GM19239 (cell line): ENCODE measurements around the gene RASSF10.

Experiments
- DNase-seq: peaks from one replicate; pipeline ENCODE4 v3.0.0; 2011; ENCODE audit warnings: low spot score; ENCODE audit not compliant: insufficient read length
- FAIRE-seq: peaks from 2 replicates; lab custom pipeline; 2011; peaks lifted over from hg19 to GRCh38; lab: Jason Lieb, UNC

Gene RASSF10

DNA sequence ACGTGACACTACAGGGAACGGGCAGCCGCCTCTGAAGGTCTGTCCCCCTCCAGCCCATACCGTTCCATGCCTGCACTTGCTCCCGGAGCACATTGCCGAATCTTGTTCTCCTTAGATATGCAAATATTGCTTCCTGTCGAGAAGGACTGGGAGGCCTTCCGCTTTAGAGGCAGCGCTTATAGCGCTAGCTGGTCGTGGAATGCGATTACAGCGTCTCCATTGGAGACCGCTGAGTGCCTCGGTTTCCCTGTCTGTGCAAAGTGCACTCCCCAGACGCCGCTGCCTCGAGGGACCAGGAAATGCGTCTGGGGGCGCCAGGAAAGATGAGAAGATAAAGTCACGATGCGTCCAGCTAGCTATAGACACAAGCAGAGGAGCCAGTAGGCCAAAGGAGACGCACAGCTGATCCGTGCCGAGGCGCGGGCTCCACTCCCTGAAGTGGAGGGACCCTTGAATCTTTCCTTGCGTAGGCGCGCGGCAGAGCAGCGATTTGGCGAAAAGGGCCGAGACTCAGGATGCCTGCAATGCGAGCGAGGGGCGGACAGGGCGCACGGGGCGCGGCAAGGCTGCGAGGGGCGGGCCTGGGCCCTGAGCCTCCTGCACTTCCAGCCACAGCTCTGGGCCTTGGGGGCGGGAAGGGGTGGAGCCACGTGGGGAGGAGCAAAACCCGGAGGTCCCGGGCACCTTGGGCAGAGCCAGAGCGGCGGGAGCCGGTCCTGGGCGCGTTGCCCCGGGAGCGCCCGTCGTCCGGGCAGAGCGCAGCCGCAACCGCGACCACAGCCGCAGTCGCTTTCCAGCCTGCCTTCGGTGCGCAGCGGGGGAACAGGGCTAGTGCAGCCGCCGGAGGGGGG, at the start of gene RASSF10:
TSS of gene RASSF10 (plus strand) at position 692 of the 851 bp plus-strand sequence. CDS start 261 bp downstream, outside the sequence.
- no peak for FAIRE-seq
- peak; percentile 57 for DNase-seq

DNA sequence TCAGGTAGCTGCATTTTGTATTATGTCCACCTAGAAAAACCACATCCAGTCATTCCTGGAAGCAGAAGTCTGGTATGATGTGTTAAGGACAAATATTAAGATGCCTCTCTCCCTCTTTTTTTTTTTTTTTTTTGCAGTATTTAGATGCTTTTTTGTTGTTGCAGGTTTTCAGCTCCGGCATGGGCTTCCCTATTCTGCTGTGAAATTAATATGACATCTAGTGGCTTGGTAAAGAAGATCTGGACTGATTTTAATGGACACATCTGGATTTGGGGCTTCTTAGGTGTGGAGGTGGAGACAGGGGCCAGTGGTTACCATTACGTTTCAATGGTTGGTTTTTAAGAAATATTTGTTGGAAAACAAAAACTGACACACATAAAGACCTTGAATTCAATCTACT, 47.5 kb upstream of the RASSF10 start:
- DNase-seq (no peak), FAIRE-seq (no peak)

DNA sequence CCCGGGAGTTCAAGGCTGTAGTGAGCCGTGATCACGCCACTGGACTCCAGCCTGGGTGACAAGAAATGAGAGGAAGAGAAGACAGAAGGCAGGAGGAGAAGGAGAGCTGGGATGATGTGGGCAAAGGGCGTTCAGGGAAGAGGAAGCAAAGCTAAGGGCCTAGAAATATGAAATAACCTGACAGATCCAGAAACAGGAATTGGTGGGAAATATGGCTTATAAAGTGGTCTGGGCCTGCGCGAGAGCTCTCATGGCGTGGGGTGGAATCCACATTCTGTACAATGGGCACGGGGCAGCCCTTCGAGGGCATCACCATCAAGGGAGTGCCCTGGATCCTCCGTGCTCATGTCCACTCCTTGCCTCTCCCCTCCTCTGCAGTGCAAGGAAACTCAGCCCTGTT, 46.8 kb upstream of the RASSF10 start:
- DNase-seq (no peak), FAIRE-seq (no peak)

DNA sequence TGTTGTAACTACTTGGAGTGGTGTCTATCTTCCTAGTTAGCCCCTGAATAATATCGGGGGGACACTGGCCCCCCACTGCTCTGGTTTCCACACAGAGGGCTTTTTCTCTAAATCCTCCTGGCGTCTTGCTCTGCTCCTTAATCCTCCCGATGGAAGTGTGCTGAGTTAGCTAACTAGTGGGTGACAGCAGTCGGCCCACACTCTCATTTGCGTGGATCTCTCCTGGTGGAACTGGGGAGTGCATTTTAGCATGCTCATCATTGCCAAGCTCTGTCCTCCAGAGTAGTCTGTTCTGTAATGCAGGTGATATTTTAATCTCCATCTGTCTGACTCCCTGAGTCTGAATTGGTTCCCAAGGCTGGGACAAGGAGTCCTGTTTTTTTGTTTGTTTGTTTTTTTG, 46.1 kb upstream of the RASSF10 start:
- FAIRE-seq (no peak), DNase-seq (no peak)

DNA sequence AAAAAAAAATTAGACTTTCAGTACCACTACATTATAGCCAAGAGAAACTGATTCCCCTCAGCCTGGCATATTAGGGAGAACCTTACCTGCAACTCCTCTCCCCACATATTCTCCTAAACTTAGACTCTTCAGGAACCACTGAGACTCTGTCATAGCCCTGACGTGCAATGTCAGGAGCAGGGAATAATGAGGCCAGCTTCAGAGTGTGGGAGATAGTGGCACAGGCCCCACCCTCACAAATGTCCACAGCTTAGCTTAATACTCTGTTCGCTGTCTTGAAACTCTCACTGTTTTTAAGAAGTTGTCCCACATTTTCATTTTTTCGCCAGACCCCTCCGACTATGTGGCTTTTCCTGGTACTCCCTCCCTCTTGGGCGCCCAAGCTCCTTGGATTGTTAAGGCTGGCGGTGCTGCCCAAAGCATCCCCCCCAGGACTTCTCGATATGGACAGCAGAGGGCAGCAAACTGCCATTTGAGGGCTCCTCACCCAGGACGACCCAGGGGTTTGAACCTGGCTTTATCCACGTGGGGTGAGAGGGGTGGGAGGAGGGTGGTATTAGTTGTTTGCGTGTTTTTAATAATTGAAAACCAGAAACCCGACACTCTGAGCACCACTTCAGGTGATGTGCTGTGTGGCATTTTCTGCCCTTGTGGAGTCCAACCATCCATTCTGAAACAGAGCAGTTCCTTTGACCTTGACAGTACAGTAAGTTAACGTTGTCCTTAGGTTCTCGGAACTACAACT, 45.2 kb upstream of the RASSF10 start:
- DNase-seq = peak; percentile 77
- FAIRE-seq = peak; percentile 86

DNA sequence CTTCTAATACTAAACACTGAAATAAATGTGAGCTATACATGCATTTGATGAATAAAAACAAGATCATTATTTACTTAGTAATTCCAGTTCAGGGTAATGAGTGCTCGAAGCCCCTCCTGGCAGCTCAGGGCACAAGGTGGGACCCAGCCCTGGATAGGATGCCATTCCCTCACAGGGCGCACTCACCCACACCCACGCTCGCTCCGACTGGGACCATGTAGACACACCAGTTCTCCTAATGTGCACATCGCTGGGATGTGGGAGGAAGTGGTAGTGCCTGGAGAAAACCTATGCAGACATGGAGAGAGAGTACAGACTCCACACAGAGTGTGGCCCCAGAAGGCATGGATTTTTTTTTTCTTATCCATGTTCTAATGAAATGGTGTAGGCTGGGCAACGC, 44.5 kb upstream of the RASSF10 start:
- no peak for FAIRE-seq
- DNase-seq = no peak

DNA sequence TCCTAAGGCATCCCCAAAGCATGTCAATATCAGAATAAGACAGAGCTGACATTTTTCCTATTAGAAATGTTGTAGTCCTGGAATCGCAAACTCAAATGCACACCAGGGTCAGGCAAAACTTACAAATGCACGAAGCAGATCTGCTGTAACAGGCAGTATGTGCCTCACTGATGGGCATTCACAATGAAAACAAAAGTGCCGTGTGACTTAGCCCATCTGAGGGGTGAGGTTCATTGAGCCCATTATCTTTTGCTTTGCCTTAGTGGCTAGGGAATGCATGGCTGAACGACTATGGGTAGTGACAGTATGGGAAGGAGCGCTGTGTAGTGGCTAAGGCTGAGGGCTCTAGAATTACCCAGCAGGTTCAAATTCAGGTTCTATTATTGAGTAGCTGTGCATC, 43.1 kb upstream of the RASSF10 start:
- FAIRE-seq (no peak), DNase-seq (no peak)

DNA sequence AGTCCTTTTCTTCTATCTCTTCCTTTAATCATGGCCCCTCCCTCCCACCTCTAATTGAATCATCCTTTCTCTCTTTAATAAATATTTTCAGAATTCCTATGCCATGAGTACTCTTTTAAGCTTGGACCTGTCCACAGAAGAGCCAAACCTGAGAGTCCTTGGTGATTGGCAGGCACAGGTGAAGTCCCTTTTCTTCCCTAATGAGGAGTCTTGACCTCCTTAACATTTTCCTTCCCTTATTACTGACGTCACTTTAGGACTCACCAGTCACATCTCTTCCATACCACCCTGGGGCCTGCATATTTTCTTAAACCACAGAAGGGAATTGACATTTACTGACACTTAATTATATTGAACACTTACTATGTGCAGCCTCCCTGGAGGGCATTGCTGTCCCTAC, 41.0 kb upstream of the RASSF10 start:
- no peak for FAIRE-seq
- DNase-seq = no peak

DNA sequence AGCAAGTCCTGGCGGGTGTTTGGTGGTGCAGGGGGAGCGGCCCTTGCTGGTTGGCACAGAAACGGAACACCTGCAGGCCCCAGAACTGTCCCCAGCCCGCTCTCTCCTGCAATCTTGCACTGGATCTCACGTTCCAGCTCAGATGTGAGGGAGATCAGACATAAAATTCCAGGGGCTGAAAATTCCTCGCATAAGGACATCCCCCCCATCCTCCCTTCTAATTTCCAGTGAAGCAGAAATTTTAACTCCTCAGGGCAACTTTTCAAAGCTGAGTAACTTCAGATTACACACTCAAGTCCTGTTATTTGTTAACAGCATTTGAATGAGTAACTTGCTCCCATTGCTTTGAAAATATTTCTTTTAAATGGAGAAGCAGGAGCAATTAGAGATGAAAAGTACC, 40.3 kb upstream of the RASSF10 start:
- no peak for DNase-seq
- no peak for FAIRE-seq

DNA sequence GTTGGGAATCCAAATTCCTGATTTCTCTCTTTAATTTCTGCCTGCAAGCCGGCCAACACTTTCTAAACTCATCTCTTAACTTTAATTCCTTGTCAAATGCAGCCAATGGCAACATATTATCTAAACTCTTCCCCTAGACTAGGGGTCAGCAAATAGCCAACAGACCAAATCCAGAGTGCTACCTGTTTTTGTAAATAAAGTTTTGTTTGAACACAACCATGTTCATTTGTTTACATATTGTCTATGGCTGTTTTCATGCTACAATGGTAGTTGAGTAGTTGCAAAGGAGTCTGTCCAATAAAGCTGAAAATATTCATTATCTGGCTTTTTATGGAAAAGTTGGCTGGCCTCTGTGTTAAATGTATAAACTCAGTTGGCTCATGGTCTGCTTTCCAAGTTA, 37.2 kb upstream of the RASSF10 start:
- FAIRE-seq (no peak), DNase-seq (no peak)

DNA sequence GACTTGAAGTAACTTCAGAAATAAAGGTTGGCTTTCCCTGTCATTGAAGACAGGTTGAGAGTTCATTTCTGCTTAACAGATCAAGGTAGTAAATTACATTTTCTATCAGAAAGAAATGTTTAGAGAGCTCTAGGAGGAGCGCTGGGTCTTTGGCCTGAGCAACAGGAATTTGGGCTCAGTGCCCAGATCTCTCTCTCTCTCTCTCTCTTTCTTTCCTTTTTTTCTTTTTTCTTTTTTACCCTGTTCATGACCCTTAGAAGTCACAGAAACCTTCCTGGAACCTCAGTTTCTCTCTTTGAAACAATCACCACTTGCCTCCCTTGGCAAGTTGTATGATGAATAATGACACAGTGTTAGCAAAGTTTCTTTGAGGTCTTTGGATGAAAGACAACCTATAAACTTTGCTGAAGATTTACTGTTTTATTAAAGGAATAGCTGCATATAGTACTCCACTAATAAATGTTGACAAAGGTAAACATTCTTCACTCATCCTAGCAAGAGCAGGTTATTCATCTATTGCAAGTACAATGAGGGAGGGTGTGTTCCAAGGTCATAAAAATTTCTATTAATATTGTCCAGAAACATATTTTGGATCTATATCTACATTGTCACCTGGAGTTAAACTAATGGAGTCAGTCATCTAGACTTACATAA, 35.5 kb upstream of the RASSF10 start:
- DNase-seq = no peak
- no peak for FAIRE-seq

DNA sequence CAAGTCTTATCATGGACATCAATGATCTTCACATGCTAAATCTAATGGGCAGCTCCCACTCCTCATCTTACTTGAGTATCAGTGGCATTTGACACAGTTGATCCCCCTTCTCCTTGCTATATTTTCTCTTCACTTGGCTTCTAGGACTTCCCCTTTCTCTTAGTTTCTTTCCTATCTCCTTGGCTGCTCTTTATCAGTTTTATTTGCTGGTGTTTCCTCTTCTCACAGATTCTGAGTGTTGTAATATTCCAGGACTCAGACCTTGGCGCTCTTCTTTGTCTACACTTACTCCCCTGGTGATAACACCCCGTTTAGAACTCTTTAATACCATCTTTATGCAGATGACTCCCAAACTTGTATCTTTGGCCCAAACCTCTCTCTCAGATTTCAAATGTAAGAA, 33.9 kb upstream of the RASSF10 start:
- FAIRE-seq (no peak), DNase-seq (no peak)

DNA sequence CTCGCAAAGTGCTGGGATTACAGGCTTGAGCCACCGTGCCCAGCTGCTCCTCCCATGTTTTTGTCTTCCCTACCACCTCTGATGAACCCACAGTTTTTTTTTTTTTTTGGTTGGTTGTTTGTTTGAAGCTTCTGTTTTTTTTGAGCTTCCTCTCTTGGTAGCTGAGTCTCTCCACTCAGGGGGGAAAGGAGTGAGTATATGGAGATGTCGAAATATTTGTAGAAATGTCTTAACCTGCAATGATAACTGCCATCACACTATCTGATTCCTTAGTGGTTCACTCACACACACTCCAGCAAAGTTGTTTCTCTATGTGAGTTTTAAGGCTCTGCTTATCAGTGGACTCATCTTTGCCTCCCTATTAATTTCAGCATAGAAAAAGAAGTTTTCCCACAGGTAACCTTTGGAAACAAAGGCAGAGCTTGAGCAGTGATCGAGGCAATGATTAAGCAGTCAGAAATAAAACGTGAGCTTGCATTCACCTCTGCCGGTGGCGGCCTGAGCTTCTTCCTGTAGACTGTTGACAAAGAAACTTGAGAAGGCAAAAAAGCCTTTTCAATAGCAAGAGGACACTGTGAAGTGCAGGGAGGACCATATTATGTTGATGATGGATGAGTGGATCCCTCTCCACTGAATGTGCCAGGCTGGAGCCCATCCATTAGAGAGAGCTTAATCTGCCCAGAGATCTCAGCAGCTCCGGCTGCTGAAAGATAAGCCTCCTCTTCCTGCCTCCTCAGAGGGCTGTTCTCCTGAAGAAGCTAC, 29.0 kb upstream of the RASSF10 start:
- FAIRE-seq (no peak), DNase-seq (no peak)

DNA sequence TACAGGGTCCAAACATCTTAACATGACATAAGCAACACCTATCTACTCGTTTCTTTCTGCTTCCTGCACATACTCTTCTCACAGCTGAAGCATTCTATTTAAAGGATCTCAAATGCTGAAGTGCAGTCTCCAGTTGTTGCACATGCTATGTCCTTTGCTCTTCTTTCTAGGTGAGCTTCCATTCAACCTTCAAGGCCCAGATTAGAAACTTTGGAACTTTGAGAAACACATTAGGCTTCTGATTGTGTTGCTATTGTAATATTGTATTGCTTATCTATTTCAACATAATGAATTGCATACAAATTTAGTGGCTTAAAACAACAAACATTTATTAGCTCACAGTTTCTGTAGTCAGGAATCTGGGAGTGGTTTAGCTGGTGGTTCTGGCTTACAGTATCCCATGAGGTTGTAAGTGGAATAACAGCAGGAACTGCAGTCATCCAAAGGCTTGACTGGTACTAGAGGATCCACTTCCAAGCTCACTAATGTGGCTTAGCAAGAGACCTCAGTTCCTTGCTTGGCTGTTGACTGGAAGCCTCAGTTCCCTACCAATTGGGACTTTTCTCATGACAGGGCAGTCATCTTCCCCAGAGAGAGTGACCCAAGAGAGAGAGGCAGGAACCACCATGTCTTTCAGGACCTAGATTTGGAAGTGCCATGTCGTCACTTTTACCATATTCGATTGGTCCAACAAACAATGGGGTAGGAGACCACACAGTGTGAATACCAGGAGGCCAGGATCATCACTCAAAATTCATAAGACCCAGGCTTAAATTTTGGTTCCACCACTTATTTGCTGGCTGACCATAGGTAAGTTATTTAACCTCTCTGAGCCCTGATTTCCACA, 27.2 kb upstream of the RASSF10 start:
- no peak for FAIRE-seq
- DNase-seq = no peak

DNA sequence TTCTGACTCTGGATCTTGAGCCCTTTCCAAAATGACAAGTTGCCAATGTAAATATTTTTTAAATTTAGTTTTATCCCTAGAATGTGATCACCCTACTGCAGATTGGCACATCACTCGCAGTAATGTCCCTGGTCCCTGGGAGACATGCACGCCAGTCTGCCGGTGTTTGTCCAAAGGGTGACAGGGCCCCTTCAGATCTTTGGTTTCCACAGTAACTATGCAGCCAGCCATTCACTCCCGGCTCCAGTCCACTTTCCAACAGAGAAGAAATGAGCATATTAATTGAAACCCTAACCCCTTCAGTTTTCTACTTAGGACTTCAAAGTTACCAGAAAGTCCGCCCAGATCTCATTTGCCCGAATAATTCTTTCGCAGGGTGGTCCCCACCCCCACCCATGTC, 25.8 kb upstream of the RASSF10 start:
- DNase-seq (no peak), FAIRE-seq (no peak)

DNA sequence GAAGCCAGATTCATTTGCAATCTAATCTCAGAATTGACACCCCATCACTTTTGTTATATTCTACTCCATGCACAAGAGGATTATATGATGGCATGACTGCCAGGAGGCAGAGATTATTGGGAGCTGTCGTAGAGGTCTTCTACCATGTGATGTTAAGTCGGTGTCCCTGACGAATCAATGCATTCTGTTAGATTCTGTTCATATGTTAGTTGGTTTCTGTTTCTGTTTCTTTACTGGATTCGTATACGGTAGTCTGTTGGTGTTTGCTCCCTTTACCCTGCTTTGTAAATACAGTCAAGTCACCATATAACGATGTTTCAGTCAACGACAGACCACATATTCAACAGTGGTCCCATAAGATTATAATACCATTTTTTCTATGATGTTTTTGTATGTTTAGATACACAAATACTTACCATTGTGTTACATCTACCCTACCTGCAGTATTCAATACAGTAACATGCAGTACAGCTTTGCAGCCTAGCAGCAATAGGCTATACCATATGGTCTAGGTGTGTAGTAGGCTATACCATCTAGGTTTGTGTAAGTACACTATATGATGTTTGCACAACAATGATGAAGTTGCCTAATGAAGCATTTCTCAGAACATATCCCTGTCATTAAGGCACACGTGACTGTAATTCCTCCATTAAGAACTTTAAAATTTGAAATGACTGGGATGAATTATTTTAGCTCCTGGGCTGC, 22.8 kb upstream of the RASSF10 start:
- no peak for FAIRE-seq
- no peak for DNase-seq

DNA sequence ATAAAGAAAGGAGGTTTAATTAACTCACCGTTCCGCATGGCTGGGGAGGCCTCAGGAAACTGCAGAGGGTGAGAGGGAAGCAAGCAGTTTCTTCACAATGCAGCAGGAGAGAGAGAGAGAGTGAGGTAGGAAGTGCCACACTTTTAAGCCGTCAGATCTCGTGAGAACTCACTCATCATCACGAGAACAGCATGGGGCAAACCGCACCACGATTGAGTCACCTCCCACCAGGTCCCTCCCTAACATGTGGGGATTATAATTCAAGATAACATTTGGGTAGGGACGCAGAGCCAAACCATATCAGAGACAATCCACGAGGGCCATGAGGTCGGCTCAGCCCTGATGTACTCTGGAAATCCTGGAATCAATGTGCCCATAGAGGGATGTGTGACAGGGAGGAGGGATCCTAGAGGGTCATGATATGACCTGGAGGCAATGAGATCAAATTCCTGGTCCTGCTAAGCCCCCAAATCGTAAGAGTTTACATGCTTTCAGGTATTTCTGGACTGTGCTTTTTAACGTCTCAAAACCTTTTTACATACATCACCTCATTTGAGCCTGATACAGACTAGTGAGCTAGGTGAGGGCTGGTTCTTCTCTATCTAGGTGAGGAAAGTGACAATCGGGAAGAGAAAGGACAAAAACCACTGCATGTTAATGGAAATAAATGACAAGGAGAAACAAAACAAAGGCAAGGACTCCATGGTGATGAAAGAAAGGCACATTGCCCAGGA, 19.5 kb upstream of the RASSF10 start:
- FAIRE-seq (no peak), DNase-seq (no peak)

DNA sequence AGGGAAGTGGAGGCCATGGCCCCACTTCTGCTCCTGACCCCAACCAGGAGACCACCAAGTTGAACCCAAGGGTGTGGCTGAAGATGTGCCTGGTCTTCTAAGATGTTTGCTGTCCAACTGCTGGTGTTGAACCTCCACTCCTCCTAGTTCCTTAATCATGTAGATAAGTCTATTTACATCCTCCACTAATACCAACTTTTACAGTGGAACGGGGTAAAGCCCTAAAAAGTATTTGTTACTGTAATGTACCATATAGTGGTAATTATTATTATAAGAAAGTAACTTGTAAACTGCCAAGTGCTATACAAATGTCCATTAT, 19.0 kb upstream of the RASSF10 start:
- FAIRE-seq = no peak

More for the DNA sequence above, 19.0 kb upstream of the RASSF10 start:
- no peak for DNase-seq
